NCI-H2029 treated with DMSO at 0.1 percent for 48 hours (cell line): ENCODE measurements around the gene PARL.

Source experiments
- DNase-seq: peaks from one replicate; lab custom pipeline; 2025; lab: John Stamatoyannopoulos, UW

PARL gene

DNA sequence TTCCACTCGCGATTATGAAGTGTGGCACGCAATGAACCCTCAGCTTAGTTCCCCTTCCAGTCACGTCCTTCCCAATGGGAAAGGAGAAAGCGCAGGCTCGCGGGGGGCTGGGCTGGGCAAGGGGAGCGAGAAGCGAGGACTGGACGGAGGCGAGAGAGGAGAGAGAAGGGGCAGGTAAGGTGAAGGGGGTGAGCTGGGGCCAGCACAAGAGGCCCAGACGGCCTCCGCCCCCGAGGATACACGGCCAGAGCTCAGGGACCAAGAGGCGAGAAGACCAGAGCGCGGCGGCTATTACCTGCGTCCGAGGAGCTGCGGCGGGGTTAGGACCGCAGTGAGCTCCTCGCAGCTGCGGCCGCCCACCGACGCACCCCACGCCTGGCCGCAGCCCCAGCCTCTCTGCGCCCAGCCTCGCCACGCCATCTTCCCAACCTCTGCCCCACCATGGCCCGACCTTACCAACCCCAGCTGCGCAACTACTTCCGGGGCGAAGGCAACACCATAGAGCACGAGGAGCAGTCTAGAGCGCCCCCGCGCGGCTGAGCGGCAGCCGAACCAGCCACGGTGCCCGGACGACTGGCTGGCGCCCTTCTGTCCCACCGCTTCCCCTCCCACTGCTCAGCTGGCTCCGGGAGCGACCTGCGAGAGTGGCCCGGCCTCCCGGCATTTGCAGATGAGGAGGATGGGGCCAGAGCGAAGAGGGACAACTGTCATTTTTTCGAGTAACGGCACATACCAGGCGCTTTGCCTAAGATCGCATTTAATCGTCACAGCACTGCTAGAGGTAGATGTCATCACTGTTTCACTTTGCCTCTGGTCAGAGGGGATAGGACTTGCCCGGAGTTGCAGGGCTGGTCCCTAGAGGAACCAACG lies at the start of gene PARL:
TSS of gene PARL (minus strand) at position 454 of the 870 bp plus-strand sequence. CDS start at position 420, 34 bp downstream.
- peak; percentile 94 for DNase-seq

GRCh38 chr3:183933160-183933559 lies 48.5 kb upstream of the PARL start:
- DNase-seq: no peak

GRCh38 chr3:183931881-183932280 lies 47.2 kb upstream of the PARL start:
- DNase-seq: no peak

- no peak for DNase-seq
Measured at GRCh38 chr3:183930086-183930485, 45.4 kb upstream of the PARL start.

- no peak for DNase-seq
Measured at GRCh38 chr3:183927059-183927458, 42.4 kb upstream of the PARL start.

DNA sequence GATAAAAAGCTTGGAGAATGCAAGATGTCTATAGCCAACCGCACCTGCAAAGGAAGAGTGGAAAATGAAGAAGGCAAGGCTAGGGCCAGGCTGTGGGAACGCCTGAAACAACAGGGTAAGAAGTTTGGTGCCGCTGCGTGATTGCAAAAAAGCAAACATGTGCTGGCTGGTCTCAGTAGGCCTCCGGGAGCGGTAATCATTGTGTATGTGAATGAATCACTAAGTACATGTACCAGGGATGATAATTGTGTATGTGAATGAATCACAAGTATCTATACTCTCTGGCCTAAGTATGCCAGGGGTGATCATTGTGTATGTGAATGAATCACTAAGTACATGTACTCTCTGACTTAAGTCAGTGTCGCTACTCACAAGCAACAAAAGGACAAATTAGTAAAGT lies 40.3 kb upstream of the PARL start:
- no peak for DNase-seq

DNA sequence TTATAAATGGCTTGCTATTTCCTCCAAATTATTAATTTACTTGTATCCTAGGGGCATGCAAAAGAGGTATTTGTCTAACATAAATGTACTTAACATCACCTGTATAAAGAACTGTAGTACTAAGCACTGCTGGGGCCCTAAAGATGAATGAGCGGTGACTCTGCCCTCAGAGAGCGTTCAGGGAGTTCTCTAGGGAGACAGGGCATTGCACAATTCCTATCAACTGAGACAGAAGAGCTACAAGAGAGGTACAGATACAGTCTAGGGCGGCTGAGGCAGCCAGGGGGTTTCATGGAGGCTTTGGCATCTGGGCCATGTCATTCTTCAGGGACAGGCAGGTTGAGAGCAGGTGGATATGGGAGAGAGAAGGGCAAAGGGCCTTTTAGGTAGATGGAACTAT lies 39.9 kb upstream of the PARL start:
- no peak for DNase-seq

GRCh38 chr3:183922421-183922820 lies 37.7 kb upstream of the PARL start:
- DNase-seq: no peak

DNA sequence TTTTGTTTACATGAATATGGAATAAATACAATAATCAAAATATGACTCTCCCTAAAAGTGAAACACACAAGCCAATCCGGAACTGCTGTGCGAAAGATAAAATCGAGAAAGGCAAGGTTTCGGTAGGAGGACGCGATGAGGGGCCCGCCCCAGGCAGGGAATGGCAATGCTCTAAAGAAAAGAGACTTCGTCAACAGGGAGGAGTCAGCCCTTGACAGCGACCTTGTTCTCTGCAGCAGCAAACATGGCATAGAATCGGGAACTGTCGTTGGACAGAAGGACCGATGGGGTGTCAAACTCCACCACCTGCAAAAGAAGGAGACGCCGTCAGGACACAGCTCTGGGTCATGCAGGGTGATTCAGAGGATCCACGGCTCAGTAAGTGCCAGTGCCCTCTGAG lies 36.4 kb upstream of the PARL start:
- DNase-seq: no peak

GRCh38 chr3:183920416-183920815 lies 35.7 kb upstream of the PARL start:
- no peak for DNase-seq

- DNase-seq: no peak
Measured at GRCh38 chr3:183918178-183918577, 33.5 kb upstream of the PARL start.

DNA sequence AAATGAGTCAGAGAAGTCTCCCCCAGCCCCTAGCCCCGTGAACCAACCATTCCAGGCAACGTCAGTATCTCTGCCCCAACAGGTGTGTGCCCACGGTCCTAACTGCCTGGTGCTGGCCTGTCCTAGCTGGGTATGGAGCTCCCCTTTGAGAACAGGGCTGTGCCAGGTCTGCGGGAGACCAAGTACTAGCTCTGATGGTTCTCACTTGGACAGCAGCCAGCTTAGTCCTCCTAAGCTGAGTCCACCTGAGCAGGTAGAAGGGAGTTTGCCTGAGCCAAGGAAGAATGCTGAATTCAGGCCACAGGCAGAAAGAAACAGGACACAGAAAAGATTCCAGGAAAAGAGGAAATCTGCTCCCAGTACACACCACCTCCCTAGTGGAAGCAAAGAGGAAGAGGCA lies 33.1 kb upstream of the PARL start:
- DNase-seq: no peak

GRCh38 chr3:183914856-183915255 lies 30.2 kb upstream of the PARL start:
- no peak for DNase-seq

DNA sequence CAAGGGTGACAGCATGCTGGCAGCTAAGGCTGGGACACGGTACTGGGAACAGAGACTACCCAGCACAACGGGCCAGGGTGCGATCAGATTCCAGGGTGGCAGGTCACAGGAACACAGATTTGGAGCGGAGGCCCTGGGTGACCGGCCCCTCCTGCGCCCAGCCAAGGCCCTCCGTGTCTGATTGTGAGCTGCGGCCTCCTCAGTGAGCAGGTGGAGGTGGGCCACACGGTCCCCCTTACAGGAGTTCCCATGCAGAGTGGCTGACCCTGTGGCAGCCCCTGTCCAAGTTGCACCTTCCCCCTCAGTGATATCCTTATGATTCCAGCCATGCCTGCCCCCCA lies 28.9 kb upstream of the PARL start:
- no peak for DNase-seq

GRCh38 chr3:183912895-183913579 lies 28.4 kb upstream of the PARL start:
- no peak for DNase-seq

GRCh38 chr3:183911763-183912506 lies 27.3 kb upstream of the PARL start:
- no peak for DNase-seq

GRCh38 chr3:183911087-183911486 lies 26.4 kb upstream of the PARL start:
- DNase-seq: no peak

DNA sequence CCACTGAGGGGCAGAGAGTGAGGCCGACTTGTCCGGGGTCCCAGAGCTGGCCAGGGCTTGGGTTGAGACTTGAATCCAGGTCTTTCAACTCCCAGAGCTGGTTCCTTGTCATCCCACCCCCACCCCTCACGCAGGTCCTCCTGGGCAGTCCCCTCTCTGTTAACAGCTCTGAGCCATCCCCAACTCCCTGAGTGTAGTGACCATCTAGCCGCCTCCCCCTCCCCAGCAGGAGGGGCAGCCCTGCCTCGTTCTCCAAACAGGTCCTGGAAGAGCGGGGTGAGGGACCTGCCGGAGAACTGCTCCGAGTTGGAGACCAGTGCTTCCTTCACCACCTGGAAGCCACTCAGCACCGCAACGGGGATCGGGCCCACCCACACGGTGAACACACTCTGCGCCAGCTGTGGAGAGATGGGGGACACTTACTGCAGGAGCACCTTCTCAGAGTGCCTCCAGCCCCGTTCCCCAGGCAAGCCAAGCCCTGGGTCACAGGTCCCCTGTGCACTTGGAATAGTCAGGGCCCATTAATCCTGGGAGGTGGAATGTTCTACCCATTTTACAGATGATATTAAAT lies 24.4 kb upstream of the PARL start:
- DNase-seq: no peak

- DNase-seq: no peak
Measured at GRCh38 chr3:183907911-183908331, 23.2 kb upstream of the PARL start.

DNA sequence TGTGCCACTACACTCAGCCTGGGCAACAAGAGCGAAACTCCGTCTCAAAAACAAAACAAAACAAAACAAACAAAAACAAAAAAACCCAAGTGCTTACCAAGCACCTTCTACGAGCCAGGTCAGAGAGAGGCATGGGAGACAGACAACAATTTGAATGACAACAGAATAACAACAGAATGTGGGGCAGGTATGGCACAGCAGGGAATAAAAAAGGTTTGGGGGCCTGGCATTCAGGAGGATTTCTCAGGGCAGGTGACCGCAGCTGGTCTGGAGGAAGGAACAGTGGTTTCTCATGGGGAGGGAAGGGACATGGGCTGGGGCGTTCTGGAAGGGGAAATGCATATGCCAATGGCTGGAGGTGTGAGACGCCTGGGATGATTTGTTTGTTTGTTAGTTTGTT lies 22.5 kb upstream of the PARL start:
- no peak for DNase-seq

DNA sequence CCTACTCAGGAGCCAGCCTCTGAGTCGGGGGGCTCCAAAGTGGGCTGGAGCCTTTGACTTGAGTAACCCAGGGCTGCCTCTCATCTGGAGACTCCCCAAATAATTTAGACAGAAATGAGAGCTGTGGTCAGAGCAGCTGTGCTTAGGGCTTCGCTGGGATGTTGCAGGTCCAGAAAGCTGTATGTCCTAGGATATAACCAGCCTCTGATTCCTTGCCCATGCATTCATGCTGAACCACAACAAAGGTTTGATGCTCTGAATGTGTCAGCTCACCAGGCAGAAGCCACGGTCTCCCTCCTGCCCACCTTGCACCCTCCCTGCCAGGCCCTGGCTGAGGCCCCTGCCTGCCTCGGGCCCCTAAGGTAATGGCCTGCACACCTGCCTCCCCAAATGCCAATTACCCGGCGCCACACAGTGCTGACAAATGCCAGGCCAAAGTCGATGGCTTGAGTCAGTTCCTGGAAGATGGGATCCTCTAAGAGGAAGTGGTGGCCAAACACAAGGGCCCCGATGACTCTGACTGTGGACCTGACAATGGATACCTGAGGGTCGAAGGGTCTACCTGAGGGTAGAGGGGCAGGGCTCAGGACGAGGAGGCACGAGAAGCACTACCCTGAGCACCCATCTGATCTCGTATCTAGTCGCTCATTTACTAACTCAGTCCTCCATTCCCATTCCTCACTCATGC lies 21.7 kb upstream of the PARL start:
- no peak for DNase-seq
